Activated T-cell treated with anti-CD3 and anti-CD28 coated beads, Interleukin-2, amount 50 U/mL, for 4 hours (primary cell): ENCODE results near the gene OLAH. TPM values are rescaled to one million over a fixed set of nuclear protein-coding genes. Genes with fewer than 3 reads are reported as not detected.

Experiments
- ATAC-seq, 2 donors: fragments of 200-7000 bp; cut with Tn5 transposase; one replicate each; pipeline ENCODE4 v1.10.0; 2021
- DNase-seq: peaks from one replicate; pipeline ENCODE4 v3.0.0-alpha.2; 2020
- H3K27me3 Mint-ChIP-seq: one replicate; pipeline ENCODE4 v1.8.0; 2021; ENCODE audit warnings: low read depth, mixed read lengths
- H3K36me3 Mint-ChIP-seq: one replicate; pipeline ENCODE4 v1.8.0; 2022; ENCODE audit warnings: mixed read lengths; ENCODE audit not compliant: insufficient read depth
- H3K4me1 Mint-ChIP-seq: one replicate; pipeline ENCODE4 v1.8.0; 2021; ENCODE audit warnings: low read depth, mixed read lengths
- H3K4me3 Mint-ChIP-seq: one replicate; pipeline ENCODE4 v1.8.0; 2021; ENCODE audit warnings: mild to moderate bottlenecking, moderate library complexity, mixed read lengths
- H3K9me3 Mint-ChIP-seq: one replicate; pipeline ENCODE4 v1.8.0; 2021; ENCODE audit warnings: mixed read lengths
- total RNA-seq, 3 donors: library from RNA; stranded (reverse); gene quantifications; one replicate each; pipeline ENCODE4 v1.2.1, GENCODE V29; 2021

Gene OLAH
- total RNA-seq, 3 donors from 2014 or later: not detected

- ATAC-seq (no peak), DNase-seq (no peak)
- Mint-ChIP-seq H3K4me1 (peaks cover 3% of the 10 kb centered on the region), H3K36me3 (no peaks in the 10 kb centered on the region), H3K4me3 (no peak overlapping the region), H3K9me3 (no peaks in the 10 kb centered on the region), H3K27me3 (no peaks in the 10 kb centered on the region)
Observed at GRCh38 chr10:15049533-15049932, 5.8 kb downstream of the OLAH start.

- no peak for ATAC-seq
- DNase-seq: no peak
- Mint-ChIP-seq H3K4me1 (no peaks in the 10 kb centered on the region), H3K4me3 (no peak overlapping the region), H3K36me3 (no peaks in the 10 kb centered on the region), H3K9me3 (no peaks in the 10 kb centered on the region), H3K27me3 (peaks cover 2% of the 10 kb centered on the region)
Observed at GRCh38 chr10:15052121-15052520, 8.4 kb downstream of the OLAH start.

GRCh38 chr10:15053061-15053460 lies 9.3 kb downstream of the OLAH start:
- Mint-ChIP-seq H3K9me3 (no peaks in the 10 kb centered on the region), H3K4me3 (no peak overlapping the region), H3K4me1 (no peaks in the 10 kb centered on the region), H3K27me3 (peaks cover 2% of the 10 kb centered on the region), H3K36me3 (no peaks in the 10 kb centered on the region)
- DNase-seq (no peak), ATAC-seq (no peak)

- Mint-ChIP-seq H3K36me3 (peaks cover 3% of the 10 kb centered on the region), H3K9me3 (peaks cover 17% of the 10 kb centered on the region), H3K4me1 (no peaks in the 10 kb centered on the region), H3K4me3 (no peak overlapping the region), H3K27me3 (peaks cover 21% of the 10 kb centered on the region)
- DNase-seq (no peak), ATAC-seq (no peak)
Observed at GRCh38 chr10:15058689-15059088, 14.9 kb downstream of the OLAH start.

GRCh38 chr10:15059914-15060313 lies 16.2 kb downstream of the OLAH start:
- H3K9me3 Mint-ChIP-seq: peaks cover 17% of the 10 kb centered on the region
- no peaks in the 10 kb centered on the region for H3K4me1 Mint-ChIP-seq
- H3K4me3 Mint-ChIP-seq: no peak overlapping the region
- ATAC-seq: no peak
- peaks cover 3% of the 10 kb centered on the region for H3K36me3 Mint-ChIP-seq
- DNase-seq: no peak
- peaks cover 21% of the 10 kb centered on the region for H3K27me3 Mint-ChIP-seq

GRCh38 chr10:15060638-15061037 lies 16.9 kb downstream of the OLAH start:
- peaks cover 21% of the 10 kb centered on the region for H3K27me3 Mint-ChIP-seq
- H3K4me1 Mint-ChIP-seq: no peaks in the 10 kb centered on the region
- peaks cover 20% of the 10 kb centered on the region for H3K9me3 Mint-ChIP-seq
- DNase-seq (no peak), ATAC-seq (no peak)
- peaks cover 3% of the 10 kb centered on the region for H3K36me3 Mint-ChIP-seq
- H3K4me3 Mint-ChIP-seq: no peak overlapping the region

GRCh38 chr10:15067154-15067553 lies 23.4 kb downstream of the OLAH start:
- Mint-ChIP-seq H3K4me3 (no peak overlapping the region), H3K9me3 (peaks cover 4% of the 10 kb centered on the region), H3K4me1 (no peaks in the 10 kb centered on the region), H3K36me3 (no peaks in the 10 kb centered on the region), H3K27me3 (peaks cover 6% of the 10 kb centered on the region)
- DNase-seq: no peak
- no peak for ATAC-seq

GRCh38 chr10:15068802-15069201 lies 25.1 kb downstream of the OLAH start:
- no peak overlapping the region for H3K4me3 Mint-ChIP-seq
- peaks cover 4% of the 10 kb centered on the region for H3K9me3 Mint-ChIP-seq
- peaks cover 10% of the 10 kb centered on the region for H3K27me3 Mint-ChIP-seq
- no peak for ATAC-seq
- no peak for DNase-seq
- H3K36me3 Mint-ChIP-seq: no peaks in the 10 kb centered on the region
- H3K4me1 Mint-ChIP-seq: no peaks in the 10 kb centered on the region

GRCh38 chr10:15069230-15069629 lies 25.5 kb downstream of the OLAH start:
- H3K4me1 Mint-ChIP-seq: no peaks in the 10 kb centered on the region
- DNase-seq (no peak), ATAC-seq (no peak)
- H3K9me3 Mint-ChIP-seq: peaks cover 4% of the 10 kb centered on the region
- H3K36me3 Mint-ChIP-seq: no peaks in the 10 kb centered on the region
- peaks cover 10% of the 10 kb centered on the region for H3K27me3 Mint-ChIP-seq
- no peak overlapping the region for H3K4me3 Mint-ChIP-seq

GRCh38 chr10:15072358-15072757 lies 28.6 kb downstream of the OLAH start:
- Mint-ChIP-seq H3K9me3 (no peaks in the 10 kb centered on the region), H3K36me3 (no peaks in the 10 kb centered on the region), H3K4me1 (no peaks in the 10 kb centered on the region), H3K4me3 (no peak overlapping the region), H3K27me3 (peaks cover 10% of the 10 kb centered on the region)
- DNase-seq (no peak), ATAC-seq (no peak)

- H3K9me3 Mint-ChIP-seq: no peaks in the 10 kb centered on the region
- H3K4me3 Mint-ChIP-seq: no peak overlapping the region
- peaks cover 9% of the 10 kb centered on the region for H3K27me3 Mint-ChIP-seq
- no peaks in the 10 kb centered on the region for H3K36me3 Mint-ChIP-seq
- DNase-seq: no peak
- no peak for ATAC-seq
- no peaks in the 10 kb centered on the region for H3K4me1 Mint-ChIP-seq
Observed at GRCh38 chr10:15075421-15075820, 31.7 kb downstream of the OLAH start.

GRCh38 chr10:15083674-15084501 lies 40.1 kb downstream of the OLAH start:
- H3K4me1 Mint-ChIP-seq: peaks cover 4% of the 10 kb centered on the region
- no peaks in the 10 kb centered on the region for H3K27me3 Mint-ChIP-seq
- no peaks in the 10 kb centered on the region for H3K9me3 Mint-ChIP-seq
- no peak overlapping the region for H3K4me3 Mint-ChIP-seq
- no peak for DNase-seq
- H3K36me3 Mint-ChIP-seq: no peaks in the 10 kb centered on the region
- no peak for ATAC-seq

GRCh38 chr10:15084502-15084922 lies 40.8 kb downstream of the OLAH start:
- H3K9me3 Mint-ChIP-seq: no peaks in the 10 kb centered on the region
- H3K36me3 Mint-ChIP-seq: no peaks in the 10 kb centered on the region
- DNase-seq: no peak
- H3K4me3 Mint-ChIP-seq: no peak overlapping the region
- peaks cover 4% of the 10 kb centered on the region for H3K4me1 Mint-ChIP-seq
- ATAC-seq: no peak
- no peaks in the 10 kb centered on the region for H3K27me3 Mint-ChIP-seq

- Mint-ChIP-seq H3K36me3 (no peaks in the 10 kb centered on the region), H3K4me1 (peaks cover 4% of the 10 kb centered on the region), H3K27me3 (no peaks in the 10 kb centered on the region), H3K4me3 (peak within 1 kb of the TSS; percentile 66), H3K9me3 (no peaks in the 10 kb centered on the region)
- ATAC-seq (peak; percentile 100), DNase-seq (peak; percentile 66)
Observed at GRCh38 chr10:15088428-15089261, 44.9 kb downstream of the OLAH start, which contains the start of gene ACBD7. Gene ACBD7, minus strand, starts transcription at chr10:15088776. Its CDS starts 48 bp downstream, at chr10:15088728.

- DNase-seq (no peak), ATAC-seq (no peak)
- H3K36me3 Mint-ChIP-seq: no peaks in the 10 kb centered on the region
- H3K4me1 Mint-ChIP-seq: peaks cover 3% of the 10 kb centered on the region
- H3K4me3 Mint-ChIP-seq: no peak overlapping the region
- no peaks in the 10 kb centered on the region for H3K9me3 Mint-ChIP-seq
- H3K27me3 Mint-ChIP-seq: no peaks in the 10 kb centered on the region
Observed at GRCh38 chr10:15091418-15091817, 47.7 kb downstream of the OLAH start.
